Fibroblast of skin of right quadriceps (primary cell): Measurements from ENCODE around the gene LRRC15.

Experiments
- DNase-seq: peaks from one replicate; pipeline ENCODE4 v3.0.0-alpha.2; 2013

Gene LRRC15

GRCh38 chr3:194369522-194370279 is at the start of gene LRRC15:
LRRC15 (minus strand) TSS chr3:194369743; CDS start chr3:194361043, 8,700 bp downstream.
- DNase-seq: peak; percentile 58

- no peak for DNase-seq
These were observed 49.1 kb upstream of the LRRC15 start for GRCh38 chr3:194418671-194419070.

GRCh38 chr3:194407423-194407822 is 37.9 kb upstream of the LRRC15 start:
- DNase-seq: peak; percentile 41

- no peak for DNase-seq
These were observed 36.2 kb upstream of the LRRC15 start for GRCh38 chr3:194405766-194406165.

GRCh38 chr3:194404365-194405140 is 35.0 kb upstream of the LRRC15 start:
- peak; percentile 59 for DNase-seq

- no peak for DNase-seq
These were observed 32.4 kb upstream of the LRRC15 start for GRCh38 chr3:194401868-194402329.

- no peak for DNase-seq
These were observed 31.8 kb upstream of the LRRC15 start for GRCh38 chr3:194401346-194401745.

GRCh38 chr3:194399874-194400411 is 30.4 kb upstream of the LRRC15 start:
- no peak for DNase-seq

- DNase-seq: no peak
These were observed 29.6 kb upstream of the LRRC15 start, which contains the start of gene GP5 for GRCh38 chr3:194399166-194399565. GP5 (minus strand) TSS chr3:194399266; CDS start chr3:194398282, 984 bp downstream.

GRCh38 chr3:194397757-194398312 is 28.3 kb upstream of the LRRC15 start:
- peak; percentile 25 for DNase-seq

GRCh38 chr3:194396859-194397756 is 27.6 kb upstream of the LRRC15 start:
- no peak for DNase-seq

GRCh38 chr3:194396539-194396858 is 27.0 kb upstream of the LRRC15 start:
- DNase-seq: no peak

- DNase-seq: peak; percentile 54
These were observed 26.4 kb upstream of the LRRC15 start for GRCh38 chr3:194395778-194396538.

GRCh38 chr3:194395212-194395611 is 25.7 kb upstream of the LRRC15 start:
- peak; percentile 56 for DNase-seq

GRCh38 chr3:194392576-194392975 is 23.0 kb upstream of the LRRC15 start:
- DNase-seq: no peak

GRCh38 chr3:194390835-194391234 is 21.3 kb upstream of the LRRC15 start:
- no peak for DNase-seq

GRCh38 chr3:194389269-194389668 is 19.7 kb upstream of the LRRC15 start:
- no peak for DNase-seq

GRCh38 chr3:194387926-194388418 is 18.4 kb upstream of the LRRC15 start:
- no peak for DNase-seq

GRCh38 chr3:194387276-194387675 is 17.7 kb upstream of the LRRC15 start:
- DNase-seq: no peak

- no peak for DNase-seq
These were observed 17.1 kb upstream of the LRRC15 start for GRCh38 chr3:194386648-194387047.

GRCh38 chr3:194386066-194386465 is 16.5 kb upstream of the LRRC15 start:
- DNase-seq: no peak
